Purkinje cell (primary cell): ENCODE measurements around the gene GPR82. TPM values are rescaled to one million over a fixed set of nuclear protein-coding genes. Genes with fewer than 3 reads are reported as not detected.

Source experiments
- polyA plus RNA-seq: library from polyadenylated mRNA; unstranded; fragments of >200 nt; fragmentation: Nextera tagmentation; gene quantifications from 2 replicates; pipeline ENCODE4 v1.2.1, GENCODE V29; 2014

Gene GPR82
- polyA plus RNA-seq, result 0.42 and 0.85 TPM in 2 replicates

GRCh38 chrX:41723826-41724225 is at the start of gene GPR82:
Gene GPR82, plus strand, starts transcription at chrX:41724181. Its CDS starts 2,846 bp downstream, at chrX:41727027.

GRCh38 chrX:41688835-41689234 is 35.1 kb upstream of the GPR82 start, which contains the start of gene GPR34:
Gene GPR34, plus strand, starts transcription at chrX:41688973. Its CDS starts 6,661 bp downstream, at chrX:41695634.

Other genes starting within 250 kb of the GPR82 start
- gene GPR34, start 35.2 kb upstream of the GPR82 start, polyA plus RNA-seq, result 1.0 and 2.6 TPM in 2 replicates
- 16.2 and 21.0 TPM in 2 replicates for gene CASK, start 199.4 kb downstream of the GPR82 start, polyA plus RNA-seq